Renal cortex interstitium (tissue), 15 donors: ENCODE results near the gene LONP1. TPM values are rescaled to one million over a fixed set of nuclear protein-coding genes. Genes with fewer than 3 reads are reported as not detected.
A peak's percentile ranks its signal among the peaks of the same experiment; 100 is the strongest.
"Not testable (repeated sequence)": the region's sequence is repeated elsewhere in the genome, so short reads cannot be mapped to it uniquely, and the experiment has no call there.

ENCODE experiments used
- DNase-seq, 11 donors: peaks; one replicate each; pipeline ENCODE4 v3.0.0-alpha.2; 2013; ENCODE audit warnings: low read depth in 9 of 11, low spot score in 4 of 11; ENCODE audit errors: extremely low read depth in 1 of 11
- long read RNA-seq, 16 experiments: transcript quantifications; one replicate each; lab custom pipeline, GENCODE V29; 2026
- polyA plus RNA-seq, 3 donors: library from polyadenylated mRNA; unstranded; fragments of 120-200 nt; gene quantifications; one replicate each; pipeline ENCODE4 v1.2.1, GENCODE V29; 2013; ENCODE audit not compliant: insufficient read length in 3 of 3

LONP1 gene
- 10 to 100 TPM; 44.3 to 75.0 (median 68.9) TPM for polyA plus RNA-seq
- long read RNA-seq, donor 1, partial matches to known transcripts: 0 of 2 reads
- long read RNA-seq, donor 1, other reads (novel, unspliced or antisense): 0 of 2 reads
- long read RNA-seq, donor 2, partial matches to known transcripts: 0 of 2 reads
- long read RNA-seq, donor 2, other reads (novel, unspliced or antisense): 0 of 2 reads
- long read RNA-seq, donor 3, partial matches to known transcripts: 5 of 9 reads
- long read RNA-seq, donor 3, other reads (novel, unspliced or antisense): 0 of 9 reads
- long read RNA-seq, donor 4, transcript LONP1-201 (18 exons, 3,236 nt): major isoform, 5 of 5 reads
- long read RNA-seq, donor 4, partial matches to known transcripts: 0 of 5 reads
- long read RNA-seq, donor 4, other reads (novel, unspliced or antisense): 0 of 5 reads
- long read RNA-seq, donor 5: 0 reads
- long read RNA-seq, donor 6, partial matches to known transcripts: 7 of 9 reads
- long read RNA-seq, donor 6, other reads (novel, unspliced or antisense): 0 of 9 reads
- long read RNA-seq, donor 7, partial matches to known transcripts: 7 of 10 reads
- long read RNA-seq, donor 7, other reads (novel, unspliced or antisense): 0 of 10 reads
- long read RNA-seq, donor 8: 0 reads
- long read RNA-seq, donor 9, transcript LONP1-201 (18 exons, 3,236 nt): major isoform, 5 of 5 reads
- long read RNA-seq, donor 9, partial matches to known transcripts: 0 of 5 reads
- long read RNA-seq, donor 9, other reads (novel, unspliced or antisense): 0 of 5 reads
- long read RNA-seq, donor 10, transcript LONP1-201 (18 exons, 3,236 nt): major isoform, 6 of 6 reads
- long read RNA-seq, donor 10, partial matches to known transcripts: 0 of 6 reads
- long read RNA-seq, donor 10, other reads (novel, unspliced or antisense): 0 of 6 reads
- long read RNA-seq, donor 11, partial matches to known transcripts: 5 of 9 reads
- long read RNA-seq, donor 11, other reads (novel, unspliced or antisense): 0 of 9 reads
- long read RNA-seq, donor 12: 0 reads
- long read RNA-seq, donor 13: 0 reads
- long read RNA-seq, donor 14, partial matches to known transcripts: 0 of 2 reads
- long read RNA-seq, donor 14, other reads (novel, unspliced or antisense): 0 of 2 reads
- long read RNA-seq, donor 15: 0 reads
- long read RNA-seq, donor 16, transcript LONP1-201 (18 exons, 3,236 nt): major isoform, 14 of 32 reads
- long read RNA-seq, donor 16, partial matches to known transcripts: 18 of 32 reads
- long read RNA-seq, donor 16, other reads (novel, unspliced or antisense): 0 of 32 reads

- peak; percentile 98 to 99 (median 99) for DNase-seq
These were observed at the start of gene LONP1, which contains the start of gene CATSPERD for GRCh38 chr19:5719961-5720790. Gene LONP1 (minus strand): TSS chr19:5720146. CDS start chr19:5720132, 14 bp downstream. Gene CATSPERD (plus strand): TSS chr19:5720637. CDS start chr19:5720738, 101 bp downstream.

GRCh38 chr19:5767949-5768348, 48.0 kb upstream of the LONP1 start:
- DNase-seq: no peak

- DNase-seq: no peak
These were observed 45.3 kb upstream of the LONP1 start for GRCh38 chr19:5765220-5765619.

- DNase-seq: no peak
These were observed 42.8 kb upstream of the LONP1 start for GRCh38 chr19:5762608-5763217.

- DNase-seq: no peak
These were observed 33.8 kb upstream of the LONP1 start for GRCh38 chr19:5753743-5754142.

- DNase-seq: no peak
These were observed 31.8 kb upstream of the LONP1 start for GRCh38 chr19:5751709-5752108.

GRCh38 chr19:5749505-5749904, 29.6 kb upstream of the LONP1 start:
- no peak for DNase-seq

- DNase-seq: not testable (repeated sequence)
These were observed 29.0 kb upstream of the LONP1 start for GRCh38 chr19:5748920-5749319.

- DNase-seq: not testable (repeated sequence)
These were observed 25.1 kb upstream of the LONP1 start for GRCh38 chr19:5744999-5745398.

- DNase-seq: no peak
These were observed 23.7 kb upstream of the LONP1 start for GRCh38 chr19:5743630-5744029.

- DNase-seq: no peak
These were observed 22.1 kb upstream of the LONP1 start for GRCh38 chr19:5742051-5742450.

- DNase-seq: no peak
These were observed 18.5 kb upstream of the LONP1 start for GRCh38 chr19:5738423-5738822.

GRCh38 chr19:5733172-5733571, 13.2 kb upstream of the LONP1 start:
- DNase-seq: not testable (repeated sequence)

- DNase-seq: no peak
These were observed 7.6 kb upstream of the LONP1 start for GRCh38 chr19:5727453-5728050.

GRCh38 chr19:5719274-5719960, 529 bp downstream of the LONP1 start:
- peak in 1 of 11 donors; percentile 5 for DNase-seq

- no peak for DNase-seq
These were observed 1.2 kb downstream of the LONP1 start for GRCh38 chr19:5718579-5719273.
